AG04449 (cell line): ENCODE measurements around the gene PRKCH.

Experiments
- CTCF ChIA-PET: fragments of 350-600 bp; formaldehyde crosslinking; extraction: SDS; loops from one replicate; lab custom pipeline; 2021; ENCODE audit warnings: antibody characterized with exemption; lab: Yijun Ruan, JAX
- POLR2A ChIA-PET: fragments of 400-600, 350-600 bp; formaldehyde crosslinking; extraction: SDS; loops from one replicate; lab custom pipeline; 2020; ENCODE audit warnings: antibody characterized with exemption, inconsistent platforms; lab: Yijun Ruan, JAX
- DNase-seq: peaks from one replicate; pipeline ENCODE4 v3.0.0-alpha.2; 2010; ENCODE audit warnings: low read depth, low spot score
- H3K4me3 ChIP-seq: 2 replicates; pipeline ENCODE4 v1.5.1; 2011; ENCODE audit warnings: low read depth, mild to moderate bottlenecking, control low read depth, low read length
- CTCF ChIP-seq: IDR thresholded peaks from one replicate; pipeline ENCODE4 v1.5.1; 2011; ENCODE audit warnings: mild to moderate bottlenecking, moderate library complexity, low read length, control low read depth, inconsistent platforms; ENCODE audit not compliant: insufficient read depth; ENCODE audit errors: missing control alignments

The PRKCH gene

GRCh38 chr14:61476754-61477410 lies 155.5 kb downstream of the PRKCH start:
- POLR2A ChIA-PET = no interaction called here
- H3K4me3 ChIP-seq = no peak overlapping the region
- TF ChIP-seq CTCF = no peak
- DNase-seq = peak; percentile 73
- CTCF ChIA-PET = interaction anchor here (0.6 to 8.5 kb wide), 23 partner anchors 7 to 361 kb away, joined by 3 to 108 read pairs (median 7); no protein-coding TSS in a partner anchor

DNA sequence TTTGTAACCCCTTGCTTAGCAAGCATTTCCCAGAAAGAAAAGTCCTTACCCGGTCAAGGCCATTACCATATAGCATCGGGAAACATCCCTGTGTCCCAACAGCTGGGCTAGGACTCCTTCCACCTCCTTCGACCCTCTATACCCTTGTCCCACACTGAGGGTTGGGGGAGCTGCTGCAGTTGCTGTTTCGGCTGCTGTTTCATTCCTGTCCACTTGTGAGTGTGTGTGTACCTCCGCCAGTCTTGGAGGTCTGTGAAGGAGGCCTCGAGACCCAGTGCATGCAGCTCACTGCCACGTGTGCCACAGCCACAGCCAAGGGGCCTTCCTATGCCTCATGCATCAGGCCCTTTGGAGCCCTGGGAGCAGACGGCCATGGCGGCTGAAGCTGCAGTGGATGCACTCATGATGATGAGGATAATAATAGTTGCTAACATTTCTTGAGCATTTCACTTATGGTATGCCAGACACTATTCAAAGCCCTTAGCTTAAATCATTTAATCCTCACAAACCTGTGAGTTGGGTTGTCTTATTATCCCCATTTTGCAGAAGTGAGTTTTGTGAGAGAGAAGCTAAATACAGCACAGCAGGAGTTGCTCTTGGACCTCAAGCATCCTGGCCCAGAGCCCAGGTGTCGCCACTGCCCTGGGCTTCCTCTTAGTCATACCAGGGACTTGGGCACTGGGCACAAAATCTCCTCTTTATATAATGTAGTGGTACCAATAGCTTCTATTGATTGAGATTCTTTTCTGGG lies 156.5 kb downstream of the PRKCH start:
- no peak overlapping the region for H3K4me3 ChIP-seq
- CTCF ChIA-PET = interaction anchor here (0.5 to 1.8 kb wide), 4 partner anchors 12 to 271 kb away, joined by 3 to 7 read pairs (median 4); no protein-coding TSS in a partner anchor
- TF ChIP-seq CTCF = no peak
- no peak for DNase-seq
- POLR2A ChIA-PET = no interaction called here

DNA sequence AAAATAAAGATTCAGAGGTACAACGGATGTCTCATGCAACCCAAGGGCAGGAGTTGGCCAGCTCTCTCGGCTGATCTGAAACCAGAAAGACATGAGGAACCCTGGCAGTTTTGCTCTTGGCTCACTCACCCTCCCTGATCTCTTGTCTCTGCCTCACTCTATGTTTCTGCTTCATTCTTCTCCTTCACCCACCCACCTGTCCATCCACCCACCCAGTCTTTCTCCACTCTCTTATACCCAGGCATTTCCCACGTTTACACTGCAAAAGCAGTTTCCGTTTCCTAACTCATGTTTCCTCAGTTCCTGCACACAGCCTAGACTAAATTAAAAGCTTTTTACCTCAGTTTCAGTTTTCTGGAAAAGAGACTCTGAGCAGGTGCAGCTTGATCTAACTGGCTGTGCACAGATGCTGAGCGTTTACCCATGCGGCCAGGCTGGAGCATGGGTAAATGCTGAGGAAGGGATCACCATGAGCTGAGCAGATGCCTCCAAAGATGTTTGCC lies 157.6 kb downstream of the PRKCH start:
- ChIA-PET CTCF (interaction anchor here (0.7 to 2.1 kb wide), 3 partner anchors 9 to 358 kb away, joined by 3 to 9 read pairs (median 5); no protein-coding TSS in a partner anchor), POLR2A (no interaction called here)
- H3K4me3 ChIP-seq = no peak overlapping the region

DNA sequence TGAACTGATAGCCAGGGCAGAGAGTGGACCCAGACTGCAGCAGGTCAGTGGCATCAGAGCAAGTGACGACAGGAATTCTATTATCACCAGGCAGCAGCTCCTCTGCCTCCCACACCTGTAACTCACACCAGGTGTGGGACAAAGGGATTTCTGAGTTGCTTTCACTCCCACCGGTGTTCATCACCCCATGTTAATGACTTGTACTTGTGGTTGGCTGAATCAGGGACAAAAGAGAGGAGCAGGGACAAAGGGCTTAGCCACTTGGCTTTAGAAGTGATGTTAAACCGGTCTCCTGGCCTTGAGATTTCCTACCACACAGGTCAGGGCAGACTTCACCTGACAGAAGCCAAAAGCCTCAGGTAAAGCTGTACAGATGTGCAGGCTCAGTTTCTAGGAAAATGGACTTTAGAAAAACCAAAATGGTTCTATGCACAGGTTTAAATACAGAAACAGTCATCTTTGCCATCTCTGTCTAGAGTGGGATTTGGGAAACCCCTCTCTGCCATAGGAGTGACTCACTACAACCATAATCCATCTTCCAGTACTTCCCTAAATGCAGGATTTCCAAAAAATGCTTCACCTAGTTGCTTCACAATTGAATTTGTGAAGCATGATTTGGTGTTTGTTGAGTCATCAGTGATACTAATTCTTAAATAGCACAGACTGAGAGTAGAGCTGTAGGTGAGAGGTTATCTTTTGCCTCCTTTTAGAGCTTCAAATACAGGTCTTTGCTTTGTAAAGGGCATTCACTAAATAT lies 158.5 kb downstream of the PRKCH start:
- ChIA-PET CTCF (interaction anchor here (0.7 to 2.1 kb wide), 5 partner anchors 9 to 357 kb away, joined by 3 to 9 read pairs (median 4); no protein-coding TSS in a partner anchor), POLR2A (no interaction called here)
- no peak overlapping the region for H3K4me3 ChIP-seq
- no peak for TF ChIP-seq CTCF
- no peak for DNase-seq

More for the DNA sequence above, 157.6 kb downstream of the PRKCH start:
- TF ChIP-seq CTCF = no peak
- DNase-seq = no peak

DNA sequence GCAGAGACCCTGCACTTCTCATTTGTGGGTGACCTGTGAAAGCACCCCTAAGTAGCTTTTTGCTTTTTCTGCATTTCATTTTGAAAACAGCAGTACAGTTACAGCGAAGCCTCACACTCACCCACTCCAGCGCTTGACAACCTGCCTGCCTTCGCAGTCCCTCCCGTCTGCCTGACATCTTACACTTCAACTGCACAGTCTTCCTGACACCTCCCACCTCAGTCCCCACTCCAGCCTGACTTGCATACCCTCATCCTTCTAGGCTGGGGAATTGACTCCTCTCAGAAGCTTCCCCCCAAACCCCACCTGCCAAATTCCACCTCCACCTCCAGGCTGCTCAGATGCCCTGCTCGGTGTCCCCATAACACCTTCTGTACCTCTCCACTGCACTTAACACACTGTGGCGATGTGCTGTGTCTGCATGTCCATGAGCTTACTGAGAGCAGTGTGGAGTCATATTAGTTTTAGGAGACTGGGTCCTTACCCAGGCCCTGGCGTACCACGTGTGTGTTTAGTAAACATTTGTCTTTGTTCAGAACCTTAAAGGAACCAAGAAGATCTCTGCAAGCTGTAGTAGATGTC lies 159.4 kb downstream of the PRKCH start:
- no peak overlapping the region for H3K4me3 ChIP-seq
- no peak for DNase-seq
- CTCF ChIA-PET = interaction anchor here (0.7 to 2.1 kb wide), 5 partner anchors 10 to 357 kb away, joined by 3 to 9 read pairs (median 3); no protein-coding TSS in a partner anchor
- POLR2A ChIA-PET = interaction anchor here (0.6 kb wide), 1 partner anchor 39 kb away, joined by 3 read pairs; no protein-coding TSS in a partner anchor
- TF ChIP-seq CTCF = no peak
